CD4-positive, alpha-beta memory T cell (primary cell): ENCODE measurements around the gene ACAN. TPM values are rescaled to one million over a fixed set of nuclear protein-coding genes. Genes with fewer than 3 reads are reported as not detected.
A peak's percentile ranks its signal among the peaks of the same experiment; 100 is the strongest.

Experiments
- CTCF ChIA-PET: fragments of 350-600 bp; sonication (Branson Sonifier 250); formaldehyde crosslinking; loops from one replicate; lab custom pipeline; 2021; ENCODE audit warnings: inconsistent platforms; ENCODE audit not compliant: partially characterized antibody; lab: Charles Lee
- POLR2A ChIA-PET: fragments of 350-600 bp; sonication (Branson Sonifier 250); formaldehyde crosslinking; loops from one replicate; lab custom pipeline; 2021; ENCODE audit not compliant: partially characterized antibody; lab: Charles Lee
- DNase-seq, 5 donors: peaks; one replicate each; pipeline versions ENCODE4 v3.0.0 to v3.0.0-alpha.2; 2020 to 2022; ENCODE audit warnings: mixed read lengths in 1 of 5
- H3K27ac ChIP-seq: one replicate; pipeline ENCODE4 v1.7.0; 2013; ENCODE audit warnings: low read depth, low read length
- H3K27me3 ChIP-seq: 2 replicates; pipeline ENCODE4 v1.7.0; 2013; ENCODE audit warnings: mild to moderate bottlenecking, low read length, moderate library complexity; ENCODE audit not compliant: insufficient read depth
- H3K36me3 ChIP-seq: 2 replicates; pipeline ENCODE4 v1.7.0; 2013; ENCODE audit warnings: mild to moderate bottlenecking, low read length, moderate library complexity; ENCODE audit not compliant: insufficient read depth
- H3K4me1 ChIP-seq: 2 replicates; pipeline ENCODE4 v1.7.0; 2013; ENCODE audit warnings: mild to moderate bottlenecking, low read length, moderate library complexity; ENCODE audit not compliant: insufficient read depth
- H3K4me3 ChIP-seq, 2 donors: one replicate each; pipeline ENCODE4 v1.7.0; 2013; ENCODE audit warnings: low read length in 2 of 2, mild to moderate bottlenecking in 1 of 2
- H3K9me3 ChIP-seq, 2 donors: one replicate each; pipeline ENCODE4 v1.7.0; 2013; ENCODE audit warnings: low read length in 2 of 2, control low read depth in 1 of 2; ENCODE audit not compliant: control insufficient read depth in 1 of 2
- H3K27ac Mint-ChIP-seq, 7 donors: one replicate each; pipeline ENCODE4 v1.8.0; 2020 to 2021; ENCODE audit warnings: mixed read lengths in 7 of 7, mild to moderate bottlenecking in 6 of 7, inconsistent platforms in 3 of 7, moderate library complexity in 3 of 7
- H3K27me3 Mint-ChIP-seq, 2 donors: one replicate each; pipeline ENCODE4 v1.8.0; 2020 to 2021; ENCODE audit warnings: mixed read lengths in 2 of 2
- H3K36me3 Mint-ChIP-seq, 2 donors: one replicate each; pipeline ENCODE4 v1.8.0; 2020 to 2021; ENCODE audit warnings: mixed read lengths in 2 of 2, inconsistent platforms in 1 of 2, mild to moderate bottlenecking in 1 of 2
- H3K4me1 Mint-ChIP-seq, 4 donors: one replicate each; pipeline ENCODE4 v1.8.0; 2020 to 2021; ENCODE audit warnings: mixed read lengths in 4 of 4, mild to moderate bottlenecking in 1 of 4
- H3K4me3 Mint-ChIP-seq, 8 donors: one replicate each; pipeline ENCODE4 v1.8.0; 2020 to 2021; ENCODE audit warnings: mixed read lengths in 8 of 8, mild to moderate bottlenecking in 7 of 8, moderate library complexity in 6 of 8, inconsistent platforms in 3 of 8
- H3K9me3 Mint-ChIP-seq, 8 donors: one replicate each; pipeline ENCODE4 v1.8.0; 2020 to 2021; ENCODE audit warnings: mixed read lengths in 8 of 8, mild to moderate bottlenecking in 5 of 8, inconsistent platforms in 3 of 8, moderate library complexity in 1 of 8
- intact Hi-C: fragments of 100-400 bp; cut with micrococcal nuclease; formaldehyde crosslinking; loops from one replicate; pipeline ENCODE4 v1.15.1; 2023
- polyA plus RNA-seq, 2 donors: library from polyadenylated mRNA; unstranded; fragments of 300-500 nt; fragmentation: Illumina TruSeq; gene quantifications; one replicate each; pipeline ENCODE4 v1.2.3, GENCODE V29; 2021
- total RNA-seq, 2 experiments: library from RNA; stranded (reverse); gene quantifications; one replicate each; pipeline ENCODE4 v1.2.3, GENCODE V29; 2021

The ACAN gene
- total and polyA plus RNA-seq, 4 experiments from 2014 or later: 0.02 TPM; not detected in 3

DNA sequence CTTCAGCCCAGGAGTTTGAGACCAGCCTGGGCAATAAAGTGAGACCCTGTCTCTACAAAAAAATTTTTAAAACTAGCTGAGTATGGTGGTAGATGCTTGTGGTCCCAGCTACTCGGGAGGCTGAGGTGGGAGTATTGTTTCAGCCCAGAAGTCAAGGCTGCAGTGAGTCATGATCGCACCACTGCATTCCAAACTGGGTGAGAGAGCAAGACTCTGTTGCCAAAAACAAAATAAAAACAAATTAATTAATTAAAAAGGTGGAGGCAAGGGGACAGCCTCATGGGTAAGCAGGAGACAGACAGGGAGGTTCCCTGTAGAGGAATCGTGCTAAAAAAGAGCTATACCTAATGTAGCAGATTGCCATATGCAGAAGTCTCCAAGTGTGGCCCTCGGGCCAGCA is 79.5 kb downstream of the ACAN start:
- peaks cover 61 to 71% of the 10 kb centered on the region in 2 donors for H3K36me3 Mint-ChIP-seq
- Histone ChIP-seq H3K27ac (no peak overlapping the region), H3K4me1 (no peaks in the 10 kb centered on the region), H3K4me3 (no peak overlapping the region), H3K36me3 (peaks cover 59% of the 10 kb centered on the region), H3K9me3 (no peaks in the 10 kb centered on the region), H3K27me3 (no peaks in the 10 kb centered on the region)
- ChIA-PET CTCF (interaction anchor here (1.6 kb wide), 1 partner anchor 22 kb away, joined by 6 read pairs; no protein-coding TSS in a partner anchor), POLR2A (no interaction called here)
- intact Hi-C loops: no loop called here
- H3K4me3 Mint-ChIP-seq: no peak overlapping the region
- H3K9me3 Mint-ChIP-seq: no peaks in the 10 kb centered on the region
- H3K27ac Mint-ChIP-seq: no peak overlapping the region
- no peaks in the 10 kb centered on the region for H3K27me3 Mint-ChIP-seq
- DNase-seq: no peak
- H3K4me1 Mint-ChIP-seq: peaks cover 0 to 18% (median 4%) of the 10 kb centered on the region in 4 donors

DNA sequence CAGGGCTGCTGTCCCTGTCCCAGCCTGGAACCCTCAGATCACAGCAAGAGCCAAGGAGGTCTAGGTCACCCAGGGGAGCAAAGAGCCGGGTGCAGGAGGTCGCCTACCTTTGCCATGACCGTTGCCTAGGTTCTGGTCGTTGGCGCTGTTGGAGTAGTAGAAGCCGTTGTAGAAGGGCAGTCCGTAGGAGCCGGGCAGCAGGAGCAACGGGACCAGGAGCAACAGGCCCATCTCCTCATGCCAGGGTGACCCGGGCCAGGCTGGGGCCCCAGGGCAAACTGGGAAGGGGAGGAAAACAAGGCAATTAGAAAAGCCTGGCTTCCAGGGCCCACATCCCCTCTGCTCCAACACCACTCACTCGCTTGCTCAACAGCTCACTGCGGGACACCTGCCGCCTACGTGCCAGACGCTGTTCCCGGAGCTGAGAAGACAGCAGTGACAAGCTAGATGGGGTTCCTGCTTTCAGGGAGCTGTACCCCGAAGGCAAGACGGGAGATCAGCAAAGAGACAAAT is 83.9 kb downstream of the ACAN start:
- Mint-ChIP-seq H3K4me3 (peak overlapping the region in 1 of 8 donors; percentile 9), H3K4me1 (peaks cover 5 to 27% (median 10%) of the 10 kb centered on the region in 4 donors), H3K27me3 (no peaks in the 10 kb centered on the region), H3K27ac (peak overlapping the region in 1 of 7 donors; percentile 19), H3K36me3 (peaks cover 43 to 56% of the 10 kb centered on the region in 2 donors), H3K9me3 (no peaks in the 10 kb centered on the region)
- no peak overlapping the region for H3K4me3 ChIP-seq
- CTCF ChIA-PET: interaction anchor here (0.9 to 2.6 kb wide), 3 partner anchors 18 to 171 kb away, joined by 3 to 10 read pairs (median 3); no protein-coding TSS in a partner anchor
- H3K27me3 ChIP-seq: no peaks in the 10 kb centered on the region
- no peak overlapping the region for H3K27ac ChIP-seq
- H3K36me3 ChIP-seq: peaks cover 39% of the 10 kb centered on the region
- intact Hi-C loops: no loop called here
- POLR2A ChIA-PET: no interaction called here
- H3K4me1 ChIP-seq: peaks cover 3% of the 10 kb centered on the region
- no peaks in the 10 kb centered on the region for H3K9me3 ChIP-seq
- DNase-seq: no peak

DNA sequence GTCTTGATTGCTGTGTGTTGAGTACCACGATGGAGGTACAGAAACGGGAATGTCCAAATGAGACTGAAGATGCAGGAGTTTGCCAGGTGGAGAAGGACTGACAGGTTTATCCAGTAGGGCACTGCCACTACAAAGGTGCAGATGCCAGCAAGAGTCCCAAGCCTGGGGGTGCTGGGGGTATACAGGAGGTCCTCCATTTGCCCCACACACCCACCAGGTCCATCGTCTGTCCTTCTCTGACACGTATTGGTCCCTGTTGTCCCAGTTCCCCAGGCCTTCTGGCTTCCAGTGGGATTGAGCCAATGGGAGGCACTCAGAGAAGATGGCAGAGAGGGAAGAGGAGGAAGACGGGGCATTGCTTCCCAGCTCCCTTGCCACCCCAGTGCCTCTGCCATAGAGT is 85.5 kb downstream of the ACAN start:
- CTCF ChIA-PET: interaction anchor here (2.6 kb wide), 1 partner anchor 16 kb away, joined by 10 read pairs; no protein-coding TSS in a partner anchor
- no peaks in the 10 kb centered on the region for H3K9me3 Mint-ChIP-seq
- Histone ChIP-seq H3K4me3 (no peak overlapping the region), H3K36me3 (peaks cover 28% of the 10 kb centered on the region), H3K4me1 (peaks cover 3% of the 10 kb centered on the region), H3K27me3 (no peaks in the 10 kb centered on the region), H3K27ac (no peak overlapping the region), H3K9me3 (no peaks in the 10 kb centered on the region)
- POLR2A ChIA-PET: no interaction called here
- intact Hi-C loops: no loop called here
- peaks cover 10 to 35% (median 12%) of the 10 kb centered on the region in 4 donors for H3K4me1 Mint-ChIP-seq
- no peak for DNase-seq
- no peak overlapping the region for H3K27ac Mint-ChIP-seq
- H3K27me3 Mint-ChIP-seq: no peaks in the 10 kb centered on the region
- H3K4me3 Mint-ChIP-seq: no peak overlapping the region
- H3K36me3 Mint-ChIP-seq: peaks cover 37 to 46% of the 10 kb centered on the region in 2 donors

DNA sequence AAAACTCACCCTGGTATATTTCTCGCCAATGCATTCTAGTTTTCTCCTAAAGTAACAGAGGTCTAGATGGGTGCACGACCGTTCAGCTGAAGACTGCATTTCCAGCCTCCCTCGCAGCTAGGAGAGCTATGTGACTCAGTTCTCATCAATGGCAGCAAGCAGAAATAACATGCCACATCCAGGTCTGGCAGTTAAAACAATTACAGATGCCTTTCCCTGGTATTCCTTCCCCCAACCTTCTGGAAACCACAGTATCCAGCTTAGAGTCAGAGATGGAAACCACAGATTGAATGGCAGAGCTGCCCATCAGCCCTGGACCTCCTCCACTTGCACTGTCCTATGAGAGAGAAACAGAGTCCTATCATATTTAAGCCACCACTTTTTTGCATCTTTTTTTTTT is 87.3 kb downstream of the ACAN start:
- POLR2A ChIA-PET: interaction anchor here (1.2 to 6.8 kb wide), 3 partner anchors 14 to 132 kb away, joined by 3 to 78 read pairs (median 4); partner anchors contain the start of gene MFGE8
- Histone ChIP-seq H3K36me3 (peaks cover 21% of the 10 kb centered on the region), H3K4me3 (no peak overlapping the region), H3K9me3 (no peaks in the 10 kb centered on the region), H3K27ac (no peak overlapping the region), H3K4me1 (peaks cover 14% of the 10 kb centered on the region), H3K27me3 (no peaks in the 10 kb centered on the region)
- Mint-ChIP-seq H3K4me1 (peaks cover 13 to 40% (median 18%) of the 10 kb centered on the region in 4 donors), H3K36me3 (peaks cover 26 to 39% of the 10 kb centered on the region in 2 donors), H3K4me3 (no peak overlapping the region), H3K27ac (peak overlapping the region in 1 of 7 donors; percentile 71), H3K27me3 (no peaks in the 10 kb centered on the region), H3K9me3 (no peaks in the 10 kb centered on the region)
- intact Hi-C loops: no loop called here
- DNase-seq: no peak
- CTCF ChIA-PET: interaction anchor here (0.6 to 9.5 kb wide), 8 partner anchors 12 to 315 kb away, joined by 3 to 171 read pairs (median 3); no protein-coding TSS in a partner anchor

DNA sequence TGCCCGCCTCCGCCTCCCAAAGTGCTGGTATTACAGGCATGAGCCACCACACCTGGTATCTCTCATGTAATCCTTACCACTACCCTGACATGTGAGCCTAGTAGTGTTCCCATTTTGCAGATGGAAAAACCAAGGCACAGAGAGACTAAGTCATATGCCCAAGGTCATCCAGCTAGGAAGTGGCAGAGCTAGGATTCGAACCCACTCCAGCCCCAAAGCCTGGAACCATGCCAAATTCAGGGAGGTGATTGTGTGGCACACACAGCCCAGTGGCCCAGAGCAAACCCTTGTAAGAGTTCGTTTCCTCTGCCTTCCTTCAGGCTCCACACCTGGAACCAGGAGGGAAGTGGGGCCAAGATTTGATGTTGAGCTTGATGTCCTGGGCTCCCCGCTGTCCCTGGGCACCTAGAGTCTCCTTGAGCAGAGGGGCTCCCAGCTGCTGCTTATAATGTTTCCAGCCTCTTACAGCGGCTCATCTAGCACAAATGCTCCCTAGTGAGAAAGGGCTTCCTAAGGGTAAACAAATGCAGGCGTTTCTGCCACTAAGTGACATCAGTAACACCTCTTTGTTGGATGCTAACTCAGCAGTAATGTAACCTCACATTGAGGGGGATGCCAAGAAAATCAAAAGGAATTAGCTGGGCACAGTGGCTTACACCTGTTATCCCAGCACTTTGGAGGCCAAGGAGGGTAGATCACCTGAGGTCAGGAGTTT is 88.5 kb downstream of the ACAN start:
- Mint-ChIP-seq H3K27me3 (no peaks in the 10 kb centered on the region), H3K27ac (peak overlapping the region in 1 of 7 donors; percentile 43), H3K4me3 (no peak overlapping the region), H3K9me3 (no peaks in the 10 kb centered on the region), H3K36me3 (peaks cover 25 to 34% of the 10 kb centered on the region in 2 donors), H3K4me1 (peaks cover 17 to 50% (median 25%) of the 10 kb centered on the region in 4 donors)
- intact Hi-C loops: no loop called here
- Histone ChIP-seq H3K27ac (no peak overlapping the region), H3K27me3 (no peaks in the 10 kb centered on the region), H3K9me3 (no peaks in the 10 kb centered on the region), H3K4me1 (peaks cover 26% of the 10 kb centered on the region), H3K36me3 (peaks cover 20% of the 10 kb centered on the region), H3K4me3 (no peak overlapping the region)
- CTCF ChIA-PET: interaction anchor here (0.8 to 9.5 kb wide), 11 partner anchors 13 to 314 kb away, joined by 3 to 171 read pairs (median 3); no protein-coding TSS in a partner anchor
- DNase-seq: no peak
- POLR2A ChIA-PET: interaction anchor here (1.2 to 6.8 kb wide), 3 partner anchors 12 to 130 kb away, joined by 3 to 78 read pairs (median 4); partner anchors contain the start of gene MFGE8

DNA sequence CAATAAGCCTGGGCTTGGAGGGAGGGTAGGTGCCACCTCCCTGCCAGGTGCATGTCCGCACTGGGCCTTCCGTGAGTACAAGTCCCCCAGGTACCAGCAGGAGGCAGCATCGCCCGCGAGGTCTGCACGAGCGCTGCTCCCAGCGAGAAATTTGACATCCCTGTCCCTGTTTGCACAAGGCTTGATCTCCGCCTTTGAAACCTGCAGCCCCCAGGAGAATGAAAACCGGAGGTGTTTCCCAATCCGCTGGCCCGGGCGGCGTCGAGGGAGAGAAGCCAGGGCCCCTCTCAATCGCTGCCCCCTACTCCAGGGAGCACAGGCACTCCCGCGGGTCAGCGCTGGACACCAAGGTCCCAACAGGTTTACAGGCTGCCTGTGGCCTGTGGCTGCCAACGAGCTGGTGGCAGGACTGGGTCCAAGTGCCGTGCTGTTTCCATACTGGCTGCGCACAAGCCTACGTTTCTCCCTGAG is 91.1 kb downstream of the ACAN start:
- peak overlapping the region; percentile 88 to 98 (median 96) for H3K4me3 Mint-ChIP-seq
- peaks cover 12 to 15% of the 10 kb centered on the region in 2 donors for H3K36me3 Mint-ChIP-seq
- ChIA-PET POLR2A (interaction anchor here (1.4 to 6.8 kb wide), 5 partner anchors 10 to 259 kb away, joined by 3 to 78 read pairs (median 6); partner anchors contain the start of gene ISG20), CTCF (interaction anchor here (0.7 to 9.5 kb wide), 10 partner anchors 11 to 283 kb away, joined by 3 to 171 read pairs (median 3); no protein-coding TSS in a partner anchor)
- peaks cover 23 to 55% (median 37%) of the 10 kb centered on the region in 4 donors for H3K4me1 Mint-ChIP-seq
- H3K27me3 Mint-ChIP-seq: no peaks in the 10 kb centered on the region
- Histone ChIP-seq H3K36me3 (peaks cover 7% of the 10 kb centered on the region), H3K27me3 (no peaks in the 10 kb centered on the region), H3K9me3 (no peaks in the 10 kb centered on the region), H3K4me3 (peak overlapping the region; percentile 88 to 89), H3K4me1 (peaks cover 41% of the 10 kb centered on the region), H3K27ac (peak overlapping the region; percentile 62)
- peak overlapping the region; percentile 81 to 96 (median 92) for H3K27ac Mint-ChIP-seq
- H3K9me3 Mint-ChIP-seq: no peaks in the 10 kb centered on the region
- intact Hi-C loops: loop anchor here (1.0 to 2.0 kb wide), 5 partner anchors 10 to 283 kb away; partner anchors contain the start of gene MFGE8
- peak; percentile 81 to 85 (median 83) for DNase-seq
